Limb (tissue), 2 donors: ENCODE results near the gene ORM1.
A peak's percentile ranks its signal among the peaks of the same experiment; 100 is the strongest.

Source experiments
- DNase-seq, 2 donors: peaks; one replicate each; pipeline ENCODE4 v3.0.0-alpha.2; 2016; ENCODE audit errors: extremely low spot score in 2 of 2

Gene ORM1

GRCh38 chr9:114362394-114362793, 39.5 kb downstream of the ORM1 start:
- DNase-seq = no peak

- peak in 1 of 2 donors; percentile 10 for DNase-seq
Measured at GRCh38 chr9:114363424-114363823, 40.5 kb downstream of the ORM1 start.

GRCh38 chr9:114364134-114365041, 41.5 kb downstream of the ORM1 start:
- DNase-seq = peak in 1 of 2 donors; percentile 13

- no peak for DNase-seq
Measured at GRCh38 chr9:114365194-114365593, 42.3 kb downstream of the ORM1 start.

- DNase-seq = peak in 1 of 2 donors; percentile 17
Measured at GRCh38 chr9:114366334-114367128, 43.6 kb downstream of the ORM1 start.

- no peak for DNase-seq
Measured at GRCh38 chr9:114367366-114367765, 44.5 kb downstream of the ORM1 start.

- DNase-seq = no peak
Measured at GRCh38 chr9:114367772-114368569, 45.1 kb downstream of the ORM1 start.

GRCh38 chr9:114369216-114370130, 46.6 kb downstream of the ORM1 start:
- no peak for DNase-seq

- no peak for DNase-seq
Measured at GRCh38 chr9:114370251-114370967, 47.5 kb downstream of the ORM1 start.

GRCh38 chr9:114370968-114371320, 48.0 kb downstream of the ORM1 start:
- DNase-seq = no peak

GRCh38 chr9:114371343-114371944, 48.5 kb downstream of the ORM1 start:
- no peak for DNase-seq

- DNase-seq = peak in 1 of 2 donors; percentile 27
Measured at GRCh38 chr9:114371973-114372917, 49.3 kb downstream of the ORM1 start.

GRCh38 chr9:114372921-114373448, 50.1 kb downstream of the ORM1 start:
- DNase-seq = no peak

GRCh38 chr9:114373960-114374730, 51.2 kb downstream of the ORM1 start:
- DNase-seq = peak in 1 of 2 donors; percentile 16

- DNase-seq = no peak
Measured at GRCh38 chr9:114374936-114375335, 52.0 kb downstream of the ORM1 start.

- DNase-seq = peak in 1 of 2 donors; percentile 9
Measured at GRCh38 chr9:114375386-114376175, 52.7 kb downstream of the ORM1 start.
